ENCODE measurements around the gene MRC2. TPM values are rescaled to one million over a fixed set of nuclear protein-coding genes. Genes with fewer than 3 reads are reported as not detected.

Gene MRC2
- total and polyA plus RNA-seq, 9 of the 15 experiments (the other 6 are each of a cell fraction or from before 2014, with no cell fraction given), result 0.28 to 11.5 (median 6.6) TPM

- TF ChIP-seq RERE (CRISPR knock-in tag; IDR thresholded peaks at IDR 0.05; ENCODE audit: borderline replicate concordance) (no peak), POLR3G (IDR thresholded peaks at IDR 0.05; ENCODE audit: extremely low read depth, insufficient read length, insufficient replicate concordance) (no peak), DPF2 (IDR thresholded peaks at IDR 0.05) (no peak), AFF1 (IDR thresholded peaks at IDR 0.05; ENCODE audit: low read depth in 1 of 2, partially characterized antibody in 2 of 2) (no peak), ATF4 (CRISPR knock-in tag; IDR thresholded peaks at IDR 0.05) (no peak), ASH1L (IDR thresholded peaks at IDR 0.05; ENCODE audit: borderline replicate concordance, low read depth, partially characterized antibody) (no peak), ZNF444 (CRISPR knock-in tag; IDR thresholded peaks at IDR 0.05) (no peak), GTF3C2 (IDR thresholded peaks at IDR 0.05; ENCODE audit: borderline replicate concordance, extremely low read depth, insufficient read length) (no peak)
These were observed 76.4 kb downstream of the MRC2 start (continued) for GRCh38 chr17:62703776-62704380.

All from K562 (cell line).